Measurements from ENCODE around the gene PDZD7.

Gene PDZD7

DNA sequence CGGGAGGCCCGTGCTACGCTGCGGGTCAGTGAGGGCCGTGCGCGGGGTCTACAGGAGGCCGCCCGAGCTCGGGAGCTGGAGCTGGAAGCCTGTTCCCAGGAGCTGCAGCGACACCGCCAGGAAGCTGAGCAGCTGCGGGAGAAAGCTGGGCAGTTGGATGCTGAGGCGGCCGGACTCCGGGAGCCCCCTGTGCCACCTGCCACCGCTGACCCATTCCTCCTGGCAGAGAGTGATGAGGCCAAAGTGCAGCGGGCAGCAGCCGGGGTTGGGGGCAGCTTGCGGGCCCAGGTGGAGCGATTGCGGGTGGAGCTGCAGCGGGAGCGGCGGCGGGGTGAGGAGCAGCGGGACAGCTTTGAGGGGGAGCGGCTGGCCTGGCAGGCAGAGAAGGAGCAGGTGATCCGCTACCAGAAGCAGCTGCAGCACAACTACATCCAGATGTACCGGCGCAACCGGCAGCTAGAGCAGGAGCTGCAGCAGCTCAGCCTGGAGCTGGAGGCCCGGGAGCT lies 24.3 kb downstream of the PDZD7 start:
- no peak overlapping the region for H3K4me3 ChIP-seq (ENCODE audit: low read depth, low read length)
- no peak for DNase-seq (ENCODE audit: low read depth)
- TF ChIP-seq, protein P1, sequence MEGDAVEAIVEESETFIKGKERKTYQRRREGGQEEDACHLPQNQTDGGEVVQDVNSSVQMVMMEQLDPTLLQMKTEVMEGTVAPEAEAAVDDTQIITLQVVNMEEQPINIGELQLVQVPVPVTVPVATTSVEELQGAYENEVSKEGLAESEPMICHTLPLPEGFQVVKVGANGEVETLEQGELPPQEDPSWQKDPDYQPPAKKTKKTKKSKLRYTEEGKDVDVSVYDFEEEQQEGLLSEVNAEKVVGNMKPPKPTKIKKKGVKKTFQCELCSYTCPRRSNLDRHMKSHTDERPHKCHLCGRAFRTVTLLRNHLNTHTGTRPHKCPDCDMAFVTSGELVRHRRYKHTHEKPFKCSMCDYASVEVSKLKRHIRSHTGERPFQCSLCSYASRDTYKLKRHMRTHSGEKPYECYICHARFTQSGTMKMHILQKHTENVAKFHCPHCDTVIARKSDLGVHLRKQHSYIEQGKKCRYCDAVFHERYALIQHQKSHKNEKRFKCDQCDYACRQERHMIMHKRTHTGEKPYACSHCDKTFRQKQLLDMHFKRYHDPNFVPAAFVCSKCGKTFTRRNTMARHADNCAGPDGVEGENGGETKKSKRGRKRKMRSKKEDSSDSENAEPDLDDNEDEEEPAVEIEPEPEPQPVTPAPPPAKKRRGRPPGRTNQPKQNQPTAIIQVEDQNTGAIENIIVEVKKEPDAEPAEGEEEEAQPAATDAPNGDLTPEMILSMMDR (conservative IDR thresholded peaks at IDR 0.05; ENCODE audit: low read depth, low read length), result no peak

GRCh38 chr10:101005869-101006567 lies 24.9 kb downstream of the PDZD7 start:
- DNase-seq (ENCODE audit: low read depth), result no peak
- TF ChIP-seq, protein P1 (conservative IDR thresholded peaks at IDR 0.05; ENCODE audit: low read depth, low read length), result no peak
- H3K4me3 ChIP-seq (ENCODE audit: low read depth, low read length), result no peak overlapping the region

DNA sequence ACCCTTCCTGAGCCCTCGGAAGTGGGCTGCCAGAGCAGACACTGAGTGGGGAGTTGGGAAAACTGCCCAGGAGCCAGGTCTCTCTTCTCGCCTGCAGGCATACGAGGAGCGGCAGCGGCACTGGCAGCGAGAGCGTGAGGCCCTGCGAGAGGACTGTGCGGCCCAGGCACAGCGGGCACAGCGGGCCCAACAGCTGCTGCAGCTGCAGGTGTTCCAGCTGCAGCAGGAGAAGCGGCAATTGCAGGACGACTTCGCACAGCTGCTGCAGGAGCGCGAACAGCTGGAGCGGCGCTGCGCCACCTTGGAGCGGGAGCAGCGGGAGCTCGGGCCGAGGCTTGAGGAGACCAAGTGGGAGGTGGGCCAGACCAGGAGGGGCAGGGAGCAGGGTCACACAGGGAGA lies 25.6 kb downstream of the PDZD7 start:
- TF ChIP-seq, protein P1 (conservative IDR thresholded peaks at IDR 0.05; ENCODE audit: low read depth, low read length), result no peak
- no peak overlapping the region for H3K4me3 ChIP-seq (ENCODE audit: low read depth, low read length)
- DNase-seq (ENCODE audit: low read depth), result no peak

- H3K4me3 ChIP-seq (ENCODE audit: low read depth, low read length), result no peak overlapping the region
- TF ChIP-seq, protein P1 (conservative IDR thresholded peaks at IDR 0.05; ENCODE audit: low read depth, low read length), result no peak
- DNase-seq (ENCODE audit: low read depth), result no peak
Measured at GRCh38 chr10:101003639-101004206, 27.2 kb downstream of the PDZD7 start.

- DNase-seq (ENCODE audit: low read depth), result no peak
- TF ChIP-seq, protein P1 (conservative IDR thresholded peaks at IDR 0.05; ENCODE audit: low read depth, low read length), result no peak
- no peak overlapping the region for H3K4me3 ChIP-seq (ENCODE audit: low read depth, low read length)
Measured at GRCh38 chr10:101002456-101002855, 28.5 kb downstream of the PDZD7 start.

GRCh38 chr10:101001659-101002035 lies 29.3 kb downstream of the PDZD7 start:
- TF ChIP-seq, protein P1 (conservative IDR thresholded peaks at IDR 0.05; ENCODE audit: low read depth, low read length), result no peak
- H3K4me3 ChIP-seq (ENCODE audit: low read depth, low read length), result peak overlapping the region; percentile 83
- no peak for DNase-seq (ENCODE audit: low read depth)
